Measurements from ENCODE around the gene CLCN1.
A peak's percentile ranks its signal among the peaks of the same experiment; 100 is the strongest.

The CLCN1 gene

GRCh38 chr7:143356414-143357050 lies 40.6 kb downstream of the CLCN1 start:
- no peak overlapping the region for H3K4me3 ChIP-seq (ENCODE audit: low read depth, low read length)
- TF ChIP-seq CTCF (IDR thresholded peaks at IDR 0.05; ENCODE audit: low read depth, low read length), result no peak

DNA sequence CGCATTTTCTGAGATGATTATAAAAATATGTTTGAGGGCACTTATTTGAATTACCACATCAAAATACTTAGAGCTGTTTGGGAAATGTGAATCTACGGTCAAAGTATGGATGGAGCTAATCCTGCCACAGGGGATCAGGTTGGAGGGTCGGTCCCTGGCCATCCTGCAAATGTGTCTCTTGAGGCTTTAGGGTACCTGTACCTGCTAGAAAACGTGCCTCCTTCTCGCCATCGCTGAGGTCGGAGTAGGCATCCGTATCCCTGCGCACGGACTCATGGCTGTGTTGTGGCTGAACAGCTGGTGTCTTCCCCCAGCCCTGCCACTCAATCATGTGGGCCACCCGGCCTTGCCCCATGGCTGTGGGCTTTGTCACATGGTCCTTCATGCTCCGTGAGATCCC lies 42.7 kb downstream of the CLCN1 start:
- no peak for TF ChIP-seq CTCF (IDR thresholded peaks at IDR 0.05; ENCODE audit: low read depth, low read length)
- H3K4me3 ChIP-seq (ENCODE audit: low read depth, low read length), result no peak overlapping the region

DNA sequence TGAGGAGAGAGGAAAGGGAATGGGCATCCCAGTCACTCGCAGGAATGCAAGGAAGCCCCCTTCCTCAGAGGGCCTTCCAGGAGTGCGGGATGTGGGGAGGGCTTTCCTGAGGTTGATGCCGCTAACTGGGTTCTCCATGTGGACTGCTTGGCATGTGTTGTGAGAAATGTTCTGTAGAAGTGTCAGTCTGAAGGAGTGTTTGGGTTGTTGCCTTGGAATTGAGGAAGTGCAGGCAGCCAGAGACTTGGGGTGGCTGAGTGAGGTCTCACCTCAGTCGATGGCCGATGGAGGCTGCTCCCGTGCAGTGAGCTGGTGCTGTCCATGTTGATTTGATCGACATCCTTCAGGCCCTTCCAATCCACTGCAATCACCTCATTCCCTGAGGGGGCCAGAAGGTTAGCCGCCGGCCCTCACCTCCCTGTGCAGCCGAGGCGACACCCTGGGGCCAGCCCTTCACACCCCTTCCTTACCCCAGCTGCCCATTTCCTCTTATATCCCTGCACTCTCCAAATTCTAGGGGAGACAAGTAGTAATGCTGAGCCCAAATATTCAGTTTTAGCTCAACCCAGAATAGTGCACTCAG lies 44.0 kb downstream of the CLCN1 start:
- no peak for TF ChIP-seq CTCF (IDR thresholded peaks at IDR 0.05; ENCODE audit: low read depth, low read length)
- no peak overlapping the region for H3K4me3 ChIP-seq (ENCODE audit: low read depth, low read length)

GRCh38 chr7:143360788-143361551 lies 45.1 kb downstream of the CLCN1 start:
- no peak overlapping the region for H3K4me3 ChIP-seq (ENCODE audit: low read depth, low read length)
- no peak for TF ChIP-seq CTCF (IDR thresholded peaks at IDR 0.05; ENCODE audit: low read depth, low read length)

DNA sequence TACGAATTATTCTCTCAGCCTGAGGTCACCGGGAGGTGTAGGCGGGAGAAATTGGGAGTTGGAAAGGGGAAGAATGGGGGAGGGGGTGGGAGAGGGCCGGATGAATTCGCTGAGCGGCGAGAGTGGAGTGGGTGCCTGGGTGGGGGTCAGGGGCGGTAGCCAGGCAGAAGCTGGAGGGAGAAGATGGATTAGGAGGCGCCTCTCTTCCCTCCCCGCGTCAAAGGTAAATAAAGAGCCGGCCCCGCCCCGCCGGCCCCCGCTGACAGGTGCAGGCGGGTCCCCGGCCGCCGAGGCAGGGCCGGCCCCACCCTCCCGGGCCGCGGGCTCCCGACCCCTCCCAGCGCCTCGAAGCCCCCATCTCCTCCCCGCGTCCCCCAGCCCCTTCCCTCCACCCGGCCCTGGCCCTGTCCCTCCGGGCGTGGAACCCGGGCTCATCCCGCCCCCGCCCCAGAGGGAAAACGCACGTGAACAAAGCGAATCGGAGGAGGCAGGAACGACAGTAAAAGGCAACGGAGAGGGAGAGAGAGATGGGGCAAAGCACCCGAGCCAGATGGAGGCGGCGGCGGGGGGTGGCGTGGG lies 45.7 kb downstream of the CLCN1 start:
- peak overlapping the region; percentile 58 for H3K4me3 ChIP-seq (ENCODE audit: low read depth, low read length)
- no peak for TF ChIP-seq CTCF (IDR thresholded peaks at IDR 0.05; ENCODE audit: low read depth, low read length)

- no peak for TF ChIP-seq CTCF (IDR thresholded peaks at IDR 0.05; ENCODE audit: low read depth, low read length)
These were observed 46.5 kb downstream of the CLCN1 start, which contains the start of gene FAM131B for GRCh38 chr7:143362131-143363015. TSS of gene FAM131B (minus strand) at chr7:143362713. CDS start at chr7:143362603, 110 bp downstream.

More at GRCh38 chr7:143362131-143363015, 46.5 kb downstream of the CLCN1 start, which contains the start of gene FAM131B:
- H3K4me3 ChIP-seq (ENCODE audit: low read depth, low read length), result peak within 1 kb of the TSS; percentile 58

All from WI38 (cell line).